ENCODE measurements around the gene KCTD15.

Gene KCTD15

GRCh38 chr19:33777351-33777750, 19.3 kb upstream of the KCTD15 start:
- peaks cover 0 to 78% of the 10 kb centered on the region in 2 donors for H3K27me3 ChIP-seq
- peaks cover 0 to 27% (median 13%) of the 10 kb centered on the region in 4 donors for H3K4me1 ChIP-seq
- no peaks in the 10 kb centered on the region for H3K9me3 ChIP-seq
- H3K4me3 ChIP-seq, result no peak overlapping the region
- H3K27ac ChIP-seq, result no peak overlapping the region
- DNase-seq, result no peak
- no peak for TF ChIP-seq CTCF (IDR thresholded peaks at IDR 0.05)
- no peaks in the 10 kb centered on the region for H3K36me3 ChIP-seq
- intact Hi-C loops (cut with DNase I; ENCODE audit: low total_unique reads), result loop anchor here (2.0 to 10.0 kb wide), 4 partner anchors 221 to 543 kb away; no protein-coding TSS in a partner anchor

GRCh38 chr19:33777753-33778088, 18.9 kb upstream of the KCTD15 start:
- DNase-seq, result no peak
- Histone ChIP-seq H3K4me3 (no peak overlapping the region), H3K4me1 (peaks cover 0 to 27% (median 13%) of the 10 kb centered on the region in 4 donors), H3K36me3 (no peaks in the 10 kb centered on the region), H3K9me3 (no peaks in the 10 kb centered on the region), H3K27me3 (peaks cover 0 to 79% of the 10 kb centered on the region in 2 donors), H3K27ac (no peak overlapping the region)
- TF ChIP-seq CTCF (IDR thresholded peaks at IDR 0.05), result no peak
- intact Hi-C loops (cut with DNase I; ENCODE audit: low total_unique reads), result loop anchor here (2.0 to 10.0 kb wide), 4 partner anchors 221 to 543 kb away; no protein-coding TSS in a partner anchor

DNA sequence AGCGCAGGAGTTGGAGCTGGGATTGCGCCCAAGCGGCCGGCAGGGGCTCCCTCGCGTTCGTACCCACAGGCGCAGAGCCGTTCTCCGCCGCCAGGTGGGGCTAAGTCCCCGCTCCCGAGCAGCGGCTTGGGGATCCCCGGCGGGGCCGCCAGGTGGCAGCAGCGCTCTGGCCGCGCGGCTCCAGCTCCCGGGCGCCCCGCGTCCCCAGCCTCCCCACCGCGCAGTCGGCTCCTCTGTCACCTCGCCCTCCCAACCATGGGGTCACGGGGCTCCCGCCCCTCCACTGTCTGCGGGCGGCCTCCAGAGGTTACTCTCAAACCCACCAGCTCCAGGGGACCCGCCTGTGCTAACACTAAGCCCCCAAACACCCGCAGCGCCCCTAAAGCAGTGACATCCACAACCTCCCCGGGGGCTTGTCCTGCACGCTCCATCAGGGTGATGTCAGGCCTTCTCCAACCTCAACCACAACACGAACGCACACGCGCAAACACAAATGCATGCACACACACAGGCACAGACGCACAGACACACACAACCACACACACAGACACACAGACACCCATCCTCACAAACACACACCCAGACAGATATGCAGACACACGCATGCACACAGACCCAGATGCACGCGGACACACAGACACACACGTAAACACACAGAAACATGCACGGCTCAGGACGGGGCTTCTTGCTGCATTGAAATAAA, 18.4 kb upstream of the KCTD15 start:
- Histone ChIP-seq H3K4me3 (no peak overlapping the region), H3K36me3 (no peaks in the 10 kb centered on the region), H3K9me3 (no peaks in the 10 kb centered on the region), H3K4me1 (peaks cover 0 to 27% (median 13%) of the 10 kb centered on the region in 4 donors), H3K27me3 (peaks cover 0 to 84% of the 10 kb centered on the region in 2 donors), H3K27ac (no peak overlapping the region)
- DNase-seq, result peak; percentile 56 to 82
- intact Hi-C loops (cut with DNase I; ENCODE audit: low total_unique reads), result loop anchor here (5.0 to 10.0 kb wide), 3 partner anchors 319 to 543 kb away; no protein-coding TSS in a partner anchor
- TF ChIP-seq CTCF (IDR thresholded peaks at IDR 0.05), result peak; percentile 100

DNA sequence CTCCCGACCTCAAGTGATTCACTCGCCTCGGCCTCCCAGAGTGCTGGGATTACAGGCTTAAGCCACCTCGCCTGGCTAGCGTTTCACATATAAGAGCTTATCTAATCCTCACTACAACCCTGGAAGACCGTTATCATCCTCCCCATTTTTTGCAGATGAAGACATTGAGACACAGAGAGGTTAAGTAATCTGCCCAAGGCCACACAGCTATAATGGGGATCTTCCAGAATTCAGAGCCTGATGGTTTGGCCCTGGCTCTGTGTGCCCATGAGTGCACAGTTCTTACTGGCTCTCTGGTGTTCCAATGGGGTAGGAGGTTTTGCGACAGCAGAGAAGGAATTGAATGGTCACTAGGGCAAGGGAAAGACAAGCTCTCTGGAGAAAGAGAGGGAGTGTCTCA, 16.8 kb upstream of the KCTD15 start:
- TF ChIP-seq CTCF (IDR thresholded peaks at IDR 0.05), result no peak
- Histone ChIP-seq H3K27ac (no peak overlapping the region), H3K9me3 (no peaks in the 10 kb centered on the region), H3K4me1 (peaks cover 0 to 27% (median 13%) of the 10 kb centered on the region in 4 donors), H3K4me3 (no peak overlapping the region), H3K36me3 (no peaks in the 10 kb centered on the region), H3K27me3 (peaks cover 0 to 81% of the 10 kb centered on the region in 2 donors)
- no peak for DNase-seq
- intact Hi-C loops (cut with DNase I; ENCODE audit: low total_unique reads), result loop anchor here (5.0 to 10.0 kb wide), 3 partner anchors 317 to 545 kb away; no protein-coding TSS in a partner anchor

- H3K4me3 ChIP-seq, result no peak overlapping the region
- H3K27ac ChIP-seq, result no peak overlapping the region
- no peaks in the 10 kb centered on the region for H3K9me3 ChIP-seq
- no peak for DNase-seq
- H3K27me3 ChIP-seq, result peaks cover 0 to 77% of the 10 kb centered on the region in 2 donors
- no peaks in the 10 kb centered on the region for H3K36me3 ChIP-seq
- peaks cover 0 to 27% (median 13%) of the 10 kb centered on the region in 4 donors for H3K4me1 ChIP-seq
- intact Hi-C loops (cut with DNase I; ENCODE audit: low total_unique reads), result no loop called here
- no peak for TF ChIP-seq CTCF (IDR thresholded peaks at IDR 0.05)
Observed at GRCh38 chr19:33780251-33780650, 16.4 kb upstream of the KCTD15 start.

Data from tibial artery (tissue), 4 donors.